ENCODE measurements around the gene C4BPB.
"Not testable (repeated sequence)": the region's sequence is repeated elsewhere in the genome, so short reads cannot be mapped to it uniquely, and the experiment has no call there.

Gene C4BPB, protein sequence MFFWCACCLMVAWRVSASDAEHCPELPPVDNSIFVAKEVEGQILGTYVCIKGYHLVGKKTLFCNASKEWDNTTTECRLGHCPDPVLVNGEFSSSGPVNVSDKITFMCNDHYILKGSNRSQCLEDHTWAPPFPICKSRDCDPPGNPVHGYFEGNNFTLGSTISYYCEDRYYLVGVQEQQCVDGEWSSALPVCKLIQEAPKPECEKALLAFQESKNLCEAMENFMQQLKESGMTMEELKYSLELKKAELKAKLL

DNA sequence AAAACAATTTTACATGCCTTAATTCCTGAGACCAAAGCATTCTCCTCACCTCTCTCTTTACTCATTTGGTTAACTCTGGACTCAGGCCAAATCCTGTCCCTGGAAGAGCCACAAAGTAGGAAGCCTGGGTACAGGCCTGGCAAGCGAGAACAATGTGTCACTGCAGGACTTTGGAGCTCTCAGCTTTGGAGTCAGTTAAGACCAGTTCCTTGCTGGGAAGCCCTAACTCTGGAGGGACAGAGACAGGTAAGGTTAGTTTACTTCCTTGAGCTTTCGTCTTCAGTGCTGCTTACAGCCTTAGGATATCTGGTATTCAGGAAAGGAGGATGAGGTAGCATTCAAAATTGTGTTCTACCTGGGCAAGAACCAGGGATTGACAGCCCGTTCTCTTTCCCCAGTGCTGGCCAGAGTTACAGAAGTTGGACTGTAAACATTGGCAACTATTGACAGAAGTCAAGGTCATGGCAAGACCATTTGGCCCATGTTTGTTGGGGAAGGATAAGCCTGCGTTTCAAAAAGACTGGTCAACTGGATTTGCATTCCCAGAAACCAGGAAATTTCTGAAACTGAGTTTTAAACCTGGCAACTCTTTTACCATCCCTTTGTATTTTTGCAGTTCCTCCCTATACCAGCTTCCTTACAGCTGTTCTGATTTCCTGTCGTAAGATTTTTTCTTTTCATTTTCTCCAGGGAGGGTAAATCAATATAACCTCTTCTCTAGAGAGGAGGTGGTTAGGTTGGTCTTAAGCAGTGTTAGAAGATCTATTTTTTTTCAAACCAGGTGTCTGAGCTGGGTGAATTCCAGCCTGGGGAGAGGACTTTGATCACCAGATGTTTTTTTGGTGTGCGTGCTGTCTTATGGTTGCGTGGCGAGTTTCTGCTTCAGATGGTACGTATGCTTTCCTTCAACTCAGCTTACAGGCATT lies at the start of gene C4BPB:
TSS of gene C4BPB (plus strand) at position 160 of the 926 bp plus-strand sequence. CDS start at position 832, 672 bp downstream.
- DNase-seq (ENCODE audit: low read depth in 2 of 2) = peak in 1 of 2 experiments; percentile 5

DNA sequence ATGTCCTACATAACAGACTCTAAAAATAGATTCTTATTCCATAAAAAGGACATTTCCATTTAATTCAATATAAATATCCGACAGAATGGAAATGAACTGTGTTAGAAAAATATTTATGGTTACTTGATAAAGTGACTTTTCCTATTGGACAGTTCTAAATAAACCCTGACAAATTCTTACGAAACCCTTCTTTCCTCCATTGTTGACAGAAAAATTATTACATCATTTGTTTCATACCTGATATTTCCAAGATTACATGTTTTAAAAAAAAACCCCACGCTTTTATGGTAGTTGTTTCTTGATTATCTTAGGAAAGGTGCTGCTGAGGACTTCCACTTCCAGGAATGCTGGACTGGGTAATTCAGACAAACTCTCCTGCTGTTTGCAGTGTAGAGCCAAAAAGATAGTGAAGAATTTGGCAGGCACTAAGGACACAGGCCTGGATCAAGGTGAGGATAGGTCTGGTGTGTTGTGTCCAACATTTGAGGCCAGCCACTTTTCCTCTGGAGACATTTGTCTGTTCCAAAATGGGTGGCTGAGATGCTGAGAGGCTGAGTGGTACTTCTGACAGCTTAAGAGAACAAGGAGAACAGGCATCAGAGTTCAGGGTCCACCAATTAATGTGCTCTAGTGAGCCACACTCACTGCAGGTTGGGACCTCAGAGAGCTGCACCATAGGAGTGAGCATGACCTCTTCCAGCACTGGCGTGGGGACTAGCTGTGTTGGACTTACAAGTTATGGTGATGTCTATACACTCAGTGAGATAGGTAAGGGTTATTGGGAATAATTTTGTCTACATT lies 49.1 kb upstream of the C4BPB start:
- DNase-seq (ENCODE audit: low read depth in 2 of 2) = no peak

DNA sequence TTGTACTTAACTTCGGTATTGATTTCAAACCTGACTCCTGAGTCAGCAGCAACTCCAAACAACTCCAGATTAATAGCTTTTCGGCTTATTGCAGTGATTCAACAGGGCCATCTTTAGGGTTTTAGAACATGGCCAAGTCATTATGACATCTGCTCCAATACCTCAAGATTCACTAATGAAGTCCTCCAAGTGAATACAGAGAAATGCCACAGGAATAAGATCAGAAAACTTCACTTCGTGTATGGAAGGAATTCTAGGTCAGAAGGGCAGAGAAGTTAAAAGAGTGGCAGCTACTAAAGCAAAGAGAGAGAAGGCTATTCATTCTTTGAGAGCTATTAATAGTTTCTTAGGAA lies 48.5 kb upstream of the C4BPB start:
- peak; percentile 23 to 28 for DNase-seq (ENCODE audit: low read depth in 2 of 2)

DNA sequence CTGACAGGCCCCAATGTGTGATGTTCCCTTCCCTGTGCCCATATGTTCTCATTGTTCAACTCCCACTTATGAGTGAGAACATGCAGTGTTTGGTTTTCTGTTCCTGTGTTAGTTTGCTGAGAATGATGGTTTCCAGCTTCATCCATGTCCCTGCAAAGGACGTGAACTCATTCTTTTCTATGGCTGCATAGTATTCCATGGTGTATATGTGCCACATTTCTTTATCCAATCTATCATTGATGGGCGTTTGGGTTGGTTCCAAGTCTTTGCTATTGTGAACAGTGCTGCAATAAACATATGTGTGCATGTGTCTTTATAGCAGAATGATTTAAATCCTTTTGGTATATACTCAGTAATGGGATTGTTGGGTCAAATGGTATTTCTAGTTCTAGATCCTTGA lies 47.3 kb upstream of the C4BPB start:
- DNase-seq (ENCODE audit: low read depth in 2 of 2) = not testable (repeated sequence)

DNA sequence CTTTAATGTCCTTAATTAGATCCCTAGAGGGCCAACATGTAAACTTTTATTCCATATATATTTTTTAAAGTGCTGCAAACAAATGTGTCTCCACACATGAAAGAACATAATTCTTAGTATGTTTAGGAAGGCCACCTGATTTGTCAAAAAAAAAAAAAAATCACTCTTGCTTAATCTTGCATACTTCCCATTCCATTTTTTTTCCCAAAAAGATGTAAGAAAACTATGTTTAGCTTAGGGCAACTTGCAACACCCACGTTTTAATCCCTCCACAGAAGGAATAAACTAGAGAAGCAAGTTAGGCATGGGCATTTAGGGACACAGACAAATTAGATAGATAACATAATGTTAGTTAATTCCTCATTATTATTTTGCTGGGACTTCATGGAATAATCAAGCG lies 43.2 kb upstream of the C4BPB start:
- no peak for DNase-seq (ENCODE audit: low read depth in 2 of 2)

DNA sequence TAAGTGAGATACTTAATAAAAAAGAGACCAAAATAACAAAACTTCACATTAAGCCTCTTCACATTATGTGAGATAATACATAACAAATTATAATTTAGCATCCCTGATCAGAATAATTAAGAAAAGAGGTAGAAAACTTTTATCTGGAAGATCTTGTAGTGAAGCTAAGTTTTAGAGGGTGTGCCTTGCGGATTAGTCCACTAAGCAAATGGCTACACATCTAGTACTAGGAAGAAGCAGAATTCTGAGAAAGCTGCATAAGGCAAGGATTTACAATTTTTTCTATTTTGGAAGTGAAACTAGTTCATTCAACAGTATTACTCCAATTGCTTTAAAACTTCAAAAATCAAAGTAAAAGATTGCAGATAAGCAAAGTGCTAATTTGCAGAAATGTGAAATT lies 41.2 kb upstream of the C4BPB start:
- no peak for DNase-seq (ENCODE audit: low read depth in 2 of 2)

DNA sequence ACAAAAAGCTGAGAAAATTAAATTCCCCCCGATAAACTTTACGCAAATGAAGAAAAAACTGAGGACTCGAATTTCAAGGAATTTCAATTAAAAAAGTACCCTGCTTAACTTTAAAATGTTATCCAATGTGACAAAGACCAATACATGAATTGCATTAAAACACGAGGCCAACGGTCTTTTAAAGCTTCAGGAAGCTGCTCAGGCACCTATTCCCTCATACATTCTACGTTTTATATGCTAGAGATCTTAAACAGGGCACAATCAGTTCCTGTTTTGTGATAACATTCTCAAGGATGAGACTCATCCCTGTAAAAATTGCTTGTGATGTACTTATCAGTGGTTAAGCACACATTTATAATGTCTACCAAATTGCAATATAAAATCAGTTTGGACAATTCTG lies 40.6 kb upstream of the C4BPB start:
- no peak for DNase-seq (ENCODE audit: low read depth in 2 of 2)

DNA sequence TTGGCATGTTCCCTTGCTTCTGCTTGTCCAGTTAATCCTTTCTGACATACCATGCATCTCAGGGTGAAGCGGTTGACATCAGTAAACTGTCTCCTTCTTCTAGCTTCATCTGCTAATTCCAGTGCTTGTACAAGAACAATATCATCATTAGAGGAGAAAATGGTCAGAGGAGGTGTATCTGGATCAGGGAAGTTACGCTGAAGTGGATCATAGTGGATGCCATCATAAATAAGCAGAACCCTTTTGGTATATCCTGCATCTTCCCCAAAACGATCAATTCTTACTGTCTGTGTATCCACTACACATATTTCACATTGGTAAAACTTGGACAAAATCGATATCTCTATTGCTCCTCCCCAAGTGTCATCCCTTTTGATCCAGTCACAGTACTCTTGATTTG lies 39.6 kb upstream of the C4BPB start:
- DNase-seq (ENCODE audit: low read depth in 2 of 2) = no peak

DNA sequence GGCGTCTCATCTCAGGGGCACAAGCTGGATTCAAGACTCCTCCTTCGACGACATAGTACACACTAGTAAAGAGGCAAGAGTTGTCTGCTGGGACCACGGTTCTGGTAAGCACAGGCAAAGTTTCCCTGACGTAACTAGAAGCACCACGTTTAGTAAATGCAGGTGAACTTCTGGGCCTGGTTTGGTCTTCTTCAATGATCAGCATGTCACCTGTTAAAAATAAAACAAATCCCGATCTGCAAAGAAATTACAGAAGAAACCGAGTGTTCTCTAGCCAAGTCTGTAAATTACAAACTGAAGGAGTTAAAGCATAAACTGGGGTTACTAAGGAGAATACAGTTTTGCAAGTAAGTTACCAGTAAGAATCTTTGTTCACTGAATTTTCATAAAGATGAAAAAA lies 39.1 kb upstream of the C4BPB start:
- DNase-seq (ENCODE audit: low read depth in 2 of 2) = no peak

DNA sequence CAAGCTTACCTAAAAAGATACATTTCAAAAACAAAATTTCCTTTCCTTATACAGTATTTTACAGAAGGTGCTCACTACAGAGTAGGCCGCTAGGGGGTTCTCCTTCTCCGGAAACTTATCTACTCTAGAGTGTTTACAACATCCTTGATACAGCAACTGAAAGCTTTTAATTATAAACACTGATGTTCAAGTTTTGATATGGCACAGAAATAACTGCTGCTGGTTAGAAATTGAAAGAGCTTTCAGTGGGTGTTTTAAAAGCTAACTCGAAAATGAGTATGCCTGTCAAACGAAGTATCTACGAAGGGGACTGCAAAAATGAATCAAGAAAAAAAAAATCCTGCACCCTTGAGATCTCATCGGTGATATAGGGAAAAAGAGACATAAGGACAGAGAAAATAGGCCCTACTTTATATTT lies 38.7 kb upstream of the C4BPB start:
- peak in 1 of 2 experiments; percentile 20 for DNase-seq (ENCODE audit: low read depth in 2 of 2)

DNA sequence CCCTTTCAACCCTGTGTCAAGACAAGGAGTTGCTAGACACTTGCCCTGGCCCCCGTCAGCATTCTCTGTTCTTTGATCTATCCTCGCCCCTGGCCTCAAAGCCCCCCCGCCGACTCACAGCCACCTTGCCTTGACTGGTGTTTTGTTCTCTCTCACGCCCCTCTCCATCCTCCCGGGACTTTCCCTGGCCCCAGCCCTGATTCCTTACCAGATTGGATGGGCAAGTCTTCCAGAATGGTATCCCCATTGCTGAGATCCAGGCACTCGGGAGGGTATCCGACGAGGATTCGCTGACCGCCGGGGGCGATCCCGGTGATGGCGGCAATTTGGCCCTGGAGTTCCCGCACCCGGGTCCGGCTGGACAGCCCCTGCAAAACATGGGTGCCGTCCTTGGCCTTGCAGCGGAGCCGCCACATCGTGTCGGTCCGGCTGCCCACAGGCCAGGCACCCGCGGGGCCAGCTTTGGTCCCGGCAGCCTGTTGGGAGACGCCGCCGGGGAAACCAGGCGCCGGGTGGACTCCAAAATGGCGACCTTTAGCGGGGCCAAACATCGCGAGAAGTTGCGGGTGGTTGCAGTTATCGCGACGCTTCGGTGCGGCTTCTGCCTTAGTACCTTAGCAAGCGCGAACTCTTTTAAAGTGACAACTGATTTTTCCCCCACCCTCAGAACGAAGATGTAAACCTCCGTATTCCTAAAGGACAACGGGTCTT lies 38.0 kb upstream of the C4BPB start:
- peak; percentile 82 to 86 for DNase-seq (ENCODE audit: low read depth in 2 of 2)

DNA sequence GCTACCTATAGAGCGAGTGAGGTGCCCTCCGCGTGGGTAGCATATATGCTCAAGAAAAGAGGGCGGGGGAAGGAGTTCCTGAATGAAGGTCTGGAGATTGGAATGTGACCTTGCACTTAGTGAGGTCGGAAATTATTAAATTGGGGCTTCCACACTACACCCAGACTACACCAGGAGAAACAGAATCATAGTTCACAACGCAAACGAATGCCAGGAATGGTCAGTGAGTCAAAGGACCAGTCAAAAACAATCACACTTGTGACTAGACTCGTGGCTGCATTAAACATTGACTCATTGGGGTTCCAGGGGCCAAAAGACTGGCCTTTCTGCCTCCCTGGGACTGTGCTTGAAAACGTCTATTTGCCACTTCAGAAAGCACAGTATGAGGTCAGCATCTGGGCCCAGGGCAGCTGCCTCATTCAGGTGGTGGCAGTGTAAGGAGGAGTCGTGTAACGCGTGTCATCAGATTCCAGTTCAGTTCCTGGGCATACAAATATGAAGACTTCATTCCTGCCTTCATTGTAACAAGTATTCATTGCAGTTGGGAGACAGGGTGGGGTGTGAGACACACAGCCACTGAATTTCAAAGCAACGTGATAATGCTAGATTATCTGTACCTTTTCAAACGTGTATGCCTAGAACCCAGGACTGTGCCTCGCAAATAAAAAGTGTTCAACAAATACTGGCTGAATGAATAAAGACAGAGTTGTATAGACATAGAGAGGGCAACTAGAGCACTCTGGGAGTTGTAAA lies 37.3 kb upstream of the C4BPB start, which contains the start of gene YOD1:
TSS of gene YOD1 (minus strand) at position 18 of the 753 bp plus-strand sequence. CDS start 178 bp downstream, outside the sequence.
- no peak for DNase-seq (ENCODE audit: low read depth in 2 of 2)

DNA sequence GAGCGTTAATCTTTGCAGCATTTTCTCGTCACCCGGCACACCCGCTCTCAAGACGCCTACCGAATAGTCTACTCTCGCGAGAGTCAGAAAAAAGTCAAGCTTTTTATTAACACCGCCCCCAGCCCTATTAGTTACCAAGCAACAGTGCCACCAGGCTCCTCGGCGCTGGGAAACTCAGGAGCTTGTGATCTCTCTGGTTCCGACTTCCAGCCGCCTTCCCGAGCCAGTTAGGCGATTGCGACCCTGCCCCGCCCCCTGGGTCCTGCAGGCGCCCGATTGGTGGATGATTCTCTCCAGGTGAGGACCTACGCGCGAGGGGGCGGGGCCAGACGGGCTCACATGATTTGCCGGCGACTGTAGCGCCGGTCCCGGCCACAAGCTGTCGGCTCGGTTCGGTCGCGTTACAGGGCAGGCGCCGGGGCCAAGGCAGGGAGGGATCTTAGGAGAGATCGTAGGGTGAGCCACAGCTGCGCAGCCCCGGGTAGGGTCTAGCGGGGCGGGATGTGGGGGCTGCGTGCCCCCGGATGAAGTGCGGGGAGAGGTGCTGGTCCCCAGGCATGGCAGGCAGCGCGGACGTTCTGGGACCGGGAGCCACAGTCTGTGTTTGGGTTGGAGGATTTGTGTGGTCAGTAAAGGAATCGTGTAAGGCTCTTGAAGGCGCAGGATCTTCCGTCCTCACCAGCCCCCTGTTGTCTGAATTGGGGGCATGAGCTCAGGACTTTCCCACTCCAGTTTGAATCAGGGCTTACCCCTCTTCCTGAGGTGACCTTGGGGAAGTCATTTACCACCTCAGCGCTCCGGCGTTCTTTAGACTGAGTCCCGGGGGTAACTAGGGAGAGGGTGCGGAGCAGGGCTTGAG lies 35.5 kb upstream of the C4BPB start, which contains the start of gene PFKFB2:
TSS of gene PFKFB2 (plus strand) at position 365 of the 859 bp plus-strand sequence. CDS start 1,443 bp downstream, outside the sequence.
- DNase-seq (ENCODE audit: low read depth in 2 of 2) = peak; percentile 85 to 86

DNA sequence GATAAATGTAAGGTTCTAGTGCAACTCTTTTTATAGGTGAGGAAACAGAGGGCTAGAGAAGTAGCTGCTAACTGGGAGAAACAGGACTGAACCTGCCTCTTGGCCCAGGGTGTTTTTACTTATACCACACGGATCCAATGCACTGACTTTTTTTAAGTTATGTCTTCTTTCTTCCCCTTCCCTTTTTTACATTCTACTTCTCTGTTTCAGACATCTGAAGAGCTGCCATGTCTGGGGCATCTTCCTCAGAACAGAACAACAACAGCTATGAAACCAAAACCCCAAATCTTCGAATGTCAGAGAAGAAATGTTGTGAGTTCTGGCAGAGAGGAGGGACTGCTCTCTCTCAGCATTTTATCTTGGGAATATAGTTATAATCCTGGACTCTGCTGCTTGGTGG lies 34.2 kb upstream of the C4BPB start:
- DNase-seq (ENCODE audit: low read depth in 2 of 2) = no peak

DNA sequence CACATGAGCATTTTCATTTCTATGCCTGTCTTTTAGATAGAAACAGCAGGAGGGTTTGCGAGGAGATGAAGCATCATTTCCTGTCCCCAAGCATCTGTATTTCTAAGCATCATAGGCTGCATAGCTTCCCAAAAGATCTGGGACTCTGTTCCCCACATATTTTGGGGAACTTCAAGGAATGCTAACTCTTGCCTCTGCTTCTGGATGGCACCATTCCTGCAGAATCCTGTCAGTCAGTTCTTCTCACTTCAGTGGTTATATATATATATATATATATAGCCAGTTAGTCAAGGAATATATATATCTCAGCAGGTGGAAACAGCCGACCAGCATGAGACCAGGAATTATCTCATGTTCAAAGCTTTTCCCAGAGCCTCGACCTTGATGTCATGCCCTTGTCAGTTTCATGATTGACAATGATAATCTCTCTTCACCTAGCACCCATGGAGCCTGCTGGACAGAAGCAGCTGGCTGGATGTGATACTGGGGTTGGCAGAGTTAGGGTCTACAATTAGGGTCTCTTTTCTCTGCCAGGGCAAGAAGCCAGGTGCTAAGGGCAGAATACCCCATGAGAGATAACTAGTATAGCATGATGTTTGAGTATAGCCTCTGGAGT lies 33.2 kb upstream of the C4BPB start:
- no peak for DNase-seq (ENCODE audit: low read depth in 2 of 2)

DNA sequence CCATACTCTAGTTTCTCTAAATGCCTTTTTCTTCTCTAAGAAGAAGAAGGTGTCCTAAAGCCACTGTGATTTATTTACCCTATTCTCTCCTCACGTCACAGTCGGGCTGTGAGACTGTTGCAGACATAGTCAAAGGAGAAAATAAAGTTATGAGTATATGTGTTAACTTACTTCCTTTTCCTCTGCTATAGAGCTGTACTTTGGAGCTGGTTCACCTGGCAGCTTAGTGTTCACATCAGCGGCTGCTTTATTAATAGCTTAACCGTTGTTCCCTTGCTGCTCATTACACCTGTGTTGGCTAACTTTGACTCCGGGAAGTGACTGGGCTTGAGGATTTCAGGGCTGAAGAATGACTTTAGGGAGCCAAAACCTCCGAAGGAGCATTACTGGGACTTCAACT lies 32.0 kb upstream of the C4BPB start:
- no peak for DNase-seq (ENCODE audit: low read depth in 2 of 2)

DNA sequence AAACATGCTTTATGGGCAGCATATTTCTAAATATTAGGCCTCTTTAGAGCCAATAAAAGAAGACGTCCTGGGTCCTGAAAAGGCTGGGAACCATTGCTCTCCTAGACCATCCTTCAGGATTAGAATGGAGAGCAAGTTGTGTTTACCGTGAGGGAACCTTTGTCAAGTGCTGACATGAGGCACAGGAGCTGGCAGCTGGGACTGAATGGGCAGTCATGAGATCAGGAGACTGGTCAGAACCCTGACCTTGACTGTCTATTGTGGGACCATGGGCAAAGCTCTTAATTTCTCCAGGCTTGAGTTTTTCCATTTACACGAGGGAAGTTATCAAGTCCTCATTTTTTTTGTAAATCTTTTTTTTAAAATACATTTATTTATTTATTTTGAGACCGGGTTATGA lies 30.4 kb upstream of the C4BPB start:
- DNase-seq (ENCODE audit: low read depth in 2 of 2) = no peak

DNA sequence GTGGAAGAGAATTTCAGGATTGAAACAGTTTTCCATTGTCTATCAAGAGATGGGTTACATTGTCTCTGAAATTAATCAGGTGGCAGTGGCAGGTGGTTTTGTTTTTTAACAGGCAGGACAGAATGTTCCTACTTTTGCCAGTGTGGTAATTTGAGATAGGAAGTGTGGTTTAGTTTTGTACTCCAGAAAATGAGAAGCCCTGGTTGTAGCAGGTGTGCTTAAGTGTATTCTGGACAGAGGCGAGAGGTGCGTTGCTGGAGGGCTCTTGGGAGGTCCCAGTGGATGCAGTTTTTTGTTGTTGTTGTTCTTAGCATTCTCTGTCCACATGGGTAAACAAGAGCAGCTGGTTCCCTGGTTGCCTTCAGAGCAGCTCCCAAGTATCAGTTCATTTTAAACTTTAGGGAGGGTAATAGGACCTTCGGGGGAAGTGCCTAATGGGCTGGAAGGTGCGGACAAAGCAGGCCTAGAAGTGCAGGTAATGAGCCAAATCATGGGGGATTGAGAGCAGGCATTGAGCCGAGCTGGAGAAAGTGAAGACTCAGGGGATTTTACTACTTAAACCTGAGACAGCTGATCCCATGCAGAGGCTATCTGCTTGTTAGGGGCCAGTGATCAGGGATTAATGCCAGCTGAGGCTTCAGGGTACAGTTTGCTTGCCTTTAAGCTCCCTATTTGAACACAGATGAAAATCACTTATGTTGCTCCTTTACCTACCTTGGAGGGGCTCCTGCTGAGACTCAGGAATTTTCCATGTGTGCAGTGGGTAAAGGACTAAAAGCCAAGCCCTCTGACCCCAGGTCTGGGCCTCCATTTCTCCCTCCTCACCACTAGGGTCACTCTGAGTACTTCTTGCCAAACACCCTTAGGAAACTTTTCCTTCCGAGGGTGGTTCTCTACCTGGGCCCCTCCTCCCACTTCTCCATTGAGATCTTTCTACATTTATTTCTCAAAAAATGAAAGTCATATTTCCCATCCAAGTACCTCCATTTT lies 29.5 kb upstream of the C4BPB start:
- DNase-seq (ENCODE audit: low read depth in 2 of 2) = no peak

Data from fibroblast of skin of left quadriceps (primary cell).